ENCODE data around the gene NCAN.

NCAN gene

DNA sequence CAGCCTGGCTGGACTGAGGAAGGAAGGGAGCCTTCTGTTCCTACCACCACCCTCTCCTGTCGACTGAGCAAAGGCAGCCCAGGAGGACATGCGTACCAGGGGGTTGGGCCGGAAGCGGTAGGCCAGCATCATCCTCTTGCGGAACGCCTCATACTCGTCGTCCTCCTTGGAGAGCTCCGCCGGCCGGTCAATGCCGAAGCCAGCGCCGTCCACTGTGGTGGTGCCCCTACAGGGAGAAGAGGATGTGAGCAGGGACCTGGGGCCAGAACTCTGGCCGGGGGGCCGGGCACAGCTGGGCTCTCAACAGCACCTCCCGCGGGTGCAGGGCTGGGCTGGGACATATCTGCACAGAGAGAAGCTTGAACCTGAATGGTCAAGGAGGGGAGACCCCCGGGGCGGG, 65.1 kb downstream of the NCAN start:
- no peak for DNase-seq (ENCODE audit: low read depth)
- no peak overlapping the region for H3K4me3 ChIP-seq (ENCODE audit: low read depth, low read length)
- TF ChIP-seq, protein P1, sequence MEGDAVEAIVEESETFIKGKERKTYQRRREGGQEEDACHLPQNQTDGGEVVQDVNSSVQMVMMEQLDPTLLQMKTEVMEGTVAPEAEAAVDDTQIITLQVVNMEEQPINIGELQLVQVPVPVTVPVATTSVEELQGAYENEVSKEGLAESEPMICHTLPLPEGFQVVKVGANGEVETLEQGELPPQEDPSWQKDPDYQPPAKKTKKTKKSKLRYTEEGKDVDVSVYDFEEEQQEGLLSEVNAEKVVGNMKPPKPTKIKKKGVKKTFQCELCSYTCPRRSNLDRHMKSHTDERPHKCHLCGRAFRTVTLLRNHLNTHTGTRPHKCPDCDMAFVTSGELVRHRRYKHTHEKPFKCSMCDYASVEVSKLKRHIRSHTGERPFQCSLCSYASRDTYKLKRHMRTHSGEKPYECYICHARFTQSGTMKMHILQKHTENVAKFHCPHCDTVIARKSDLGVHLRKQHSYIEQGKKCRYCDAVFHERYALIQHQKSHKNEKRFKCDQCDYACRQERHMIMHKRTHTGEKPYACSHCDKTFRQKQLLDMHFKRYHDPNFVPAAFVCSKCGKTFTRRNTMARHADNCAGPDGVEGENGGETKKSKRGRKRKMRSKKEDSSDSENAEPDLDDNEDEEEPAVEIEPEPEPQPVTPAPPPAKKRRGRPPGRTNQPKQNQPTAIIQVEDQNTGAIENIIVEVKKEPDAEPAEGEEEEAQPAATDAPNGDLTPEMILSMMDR (IDR thresholded peaks at IDR 0.05; ENCODE audit: low read depth, low read length, missing control alignments) = no peak

DNA sequence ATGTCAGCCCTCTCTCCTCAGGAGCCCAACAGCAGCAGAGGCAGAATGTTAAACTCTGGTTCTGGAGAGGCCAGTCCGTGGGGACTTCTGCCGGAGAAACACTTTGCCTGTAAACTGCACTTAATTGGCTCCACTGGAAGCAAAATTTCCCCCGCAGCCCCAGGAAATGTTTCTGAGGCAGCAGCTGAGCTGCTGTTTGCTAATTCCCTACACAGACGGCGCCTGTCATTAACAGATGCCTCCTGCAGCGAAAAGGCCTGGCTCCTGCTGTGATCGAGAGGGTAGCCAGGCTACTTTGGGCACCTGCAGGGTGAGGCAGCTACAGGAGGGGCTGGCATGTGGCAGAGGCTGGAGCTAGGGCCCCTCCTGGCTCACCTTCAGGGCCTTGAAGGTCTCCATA, 66.6 kb downstream of the NCAN start:
- TF ChIP-seq, protein P1 (IDR thresholded peaks at IDR 0.05; ENCODE audit: low read depth, low read length, missing control alignments) = no peak

DNA sequence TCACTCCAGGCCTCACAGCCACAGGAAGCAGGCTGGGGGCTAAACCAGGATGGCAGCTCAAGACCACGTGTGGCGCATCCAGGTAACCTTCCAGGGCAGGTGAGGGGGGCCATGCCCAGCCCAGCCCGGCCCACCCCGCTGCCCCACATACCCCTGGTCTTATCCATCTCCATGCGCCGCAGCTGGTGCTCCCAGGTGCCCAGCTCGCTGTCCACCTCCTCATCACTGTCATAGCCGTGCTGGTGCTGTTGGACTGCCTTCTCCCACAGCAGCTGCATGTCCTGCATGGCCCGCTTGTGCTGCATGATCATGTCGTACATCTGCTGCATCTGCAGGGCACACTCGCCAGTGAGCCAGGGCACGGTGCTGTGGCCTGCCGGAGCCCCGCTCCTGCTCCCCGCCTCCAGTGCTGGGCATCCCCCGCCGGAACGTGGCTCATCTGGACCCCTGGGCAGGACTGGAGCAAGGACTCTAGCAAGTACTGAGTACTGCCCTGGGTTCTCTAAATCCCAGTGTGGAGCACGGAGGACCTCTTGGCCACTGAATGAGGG, 67.4 kb downstream of the NCAN start:
- H3K4me3 ChIP-seq (ENCODE audit: low read depth, low read length) = no peak overlapping the region
- no peak for DNase-seq (ENCODE audit: low read depth)
- TF ChIP-seq, protein P1 (IDR thresholded peaks at IDR 0.05; ENCODE audit: low read depth, low read length, missing control alignments) = no peak

More for the DNA sequence above, 66.6 kb downstream of the NCAN start:
- no peak for DNase-seq (ENCODE audit: low read depth)
- H3K4me3 ChIP-seq (ENCODE audit: low read depth, low read length) = no peak overlapping the region

DNA sequence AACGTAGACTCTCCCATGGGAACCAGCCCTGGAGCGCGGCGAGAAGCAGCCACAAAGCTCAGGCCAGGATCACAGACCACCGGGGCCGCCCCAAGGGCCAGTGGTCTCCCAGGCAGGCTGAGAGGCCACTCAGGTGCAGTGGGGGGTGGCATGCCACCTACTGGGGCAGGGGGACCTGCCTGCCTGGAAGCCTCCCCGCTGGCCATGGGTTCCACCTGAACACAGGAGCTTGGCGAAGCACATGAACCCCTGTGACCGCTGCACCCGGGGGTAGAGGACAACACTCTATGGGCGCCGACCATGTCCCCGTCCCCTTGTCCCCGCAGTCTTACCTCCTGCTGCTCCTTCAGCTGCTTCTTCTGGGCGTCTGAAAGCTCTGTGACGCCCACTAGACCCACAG, 68.1 kb downstream of the NCAN start:
- TF ChIP-seq, protein P1 (IDR thresholded peaks at IDR 0.05; ENCODE audit: low read depth, low read length, missing control alignments) = no peak
- H3K4me3 ChIP-seq (ENCODE audit: low read depth, low read length) = no peak overlapping the region
- DNase-seq (ENCODE audit: low read depth) = no peak

DNA sequence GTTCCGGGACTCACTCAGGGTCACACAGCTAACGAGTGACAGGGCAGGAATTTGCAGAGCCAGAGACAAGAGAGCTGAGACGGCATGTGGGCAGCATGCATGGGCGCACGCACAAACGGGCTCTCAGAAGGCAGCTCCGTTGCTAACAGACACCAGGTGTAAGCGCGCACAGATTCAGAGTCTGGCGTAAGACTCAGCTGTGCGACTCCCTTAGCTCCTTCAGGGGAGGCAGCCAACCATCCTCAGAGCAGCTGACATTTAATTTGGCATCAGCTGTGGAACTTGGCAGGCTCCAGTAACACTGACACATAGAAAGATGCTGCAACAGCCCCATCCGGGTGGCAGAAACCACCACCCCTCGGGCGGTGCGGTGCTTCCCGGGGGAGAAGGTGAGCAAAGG, 68.8 kb downstream of the NCAN start:
- no peak for DNase-seq (ENCODE audit: low read depth)
- TF ChIP-seq, protein P1 (IDR thresholded peaks at IDR 0.05; ENCODE audit: low read depth, low read length, missing control alignments) = no peak

DNA sequence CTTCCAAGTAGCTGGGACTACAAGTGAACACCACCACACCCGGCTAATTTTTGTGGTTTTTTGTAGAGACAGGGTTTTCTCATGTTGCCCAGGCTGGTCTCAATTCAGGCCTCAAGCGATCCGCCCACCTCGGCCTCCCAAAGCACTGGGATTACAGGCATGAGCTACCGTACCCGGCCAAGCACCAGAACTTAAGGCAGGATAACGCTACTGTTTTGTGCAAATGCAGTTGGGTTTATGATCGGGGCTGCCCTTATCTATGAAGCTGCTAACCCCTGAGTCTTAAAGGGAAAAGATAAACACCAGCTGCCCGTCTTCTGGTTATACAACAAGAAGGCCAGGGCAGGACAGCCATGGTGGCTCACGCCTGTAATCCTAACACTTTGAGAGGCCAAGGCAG, 73.9 kb downstream of the NCAN start:
- H3K4me3 ChIP-seq (ENCODE audit: low read depth, low read length) = no peak overlapping the region
- no peak for DNase-seq (ENCODE audit: low read depth)
- TF ChIP-seq, protein P1 (IDR thresholded peaks at IDR 0.05; ENCODE audit: low read depth, low read length, missing control alignments) = no peak

More for the DNA sequence above, 68.8 kb downstream of the NCAN start:
- no peak overlapping the region for H3K4me3 ChIP-seq (ENCODE audit: low read depth, low read length)

DNA sequence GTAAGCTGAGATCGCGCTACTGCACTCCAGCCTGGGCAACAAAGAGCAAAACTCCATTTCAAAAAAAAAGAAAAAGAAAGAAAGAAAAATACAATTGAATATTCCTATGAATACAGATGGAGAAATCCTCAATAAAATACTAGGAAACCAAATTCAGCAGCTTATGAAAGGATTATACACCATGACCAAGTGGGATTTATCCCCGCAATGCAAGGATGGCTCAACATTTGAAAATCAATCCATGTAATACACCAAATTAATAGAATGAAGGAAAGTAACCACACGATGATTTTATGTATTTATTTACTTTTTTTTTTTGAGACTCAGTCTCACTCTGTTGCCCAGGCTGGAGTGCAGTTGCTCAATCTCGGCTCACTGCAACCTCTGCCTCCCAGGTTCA, 80.8 kb downstream of the NCAN start:
- no peak overlapping the region for H3K4me3 ChIP-seq (ENCODE audit: low read depth, low read length)
- no peak for DNase-seq (ENCODE audit: low read depth)
- TF ChIP-seq, protein P1 (IDR thresholded peaks at IDR 0.05; ENCODE audit: low read depth, low read length, missing control alignments) = no peak

Measured in GM12864 (cell line).